H1 (cell line): ENCODE measurements around the gene GEMIN2. TPM values are rescaled to one million over a fixed set of nuclear protein-coding genes. Genes with fewer than 3 reads are reported as not detected.

ENCODE experiments used
- CTCF ChIA-PET: fragments of 300-600 bp; sonication (Branson Sonifier 250); formaldehyde crosslinking; loops from one replicate; lab custom pipeline; 2021; ENCODE audit not compliant: partially characterized antibody; lab: Charles Lee
- POLR2A ChIA-PET: fragments of 300-600 bp; sonication (Branson Sonifier 250); formaldehyde crosslinking; loops from one replicate; lab custom pipeline; 2021; ENCODE audit warnings: inconsistent platforms; ENCODE audit not compliant: partially characterized antibody; lab: Charles Lee
- DNase-seq, 2 experiments: peaks; one replicate each; pipeline versions ENCODE4 v3.0.0 to v3.0.0-alpha.2; 2010 to 2022; ENCODE audit warnings: low spot score in 2 of 2, low read depth in 1 of 2, mixed read lengths in 1 of 2
- FAIRE-seq: peaks from 2 replicates; lab custom pipeline; 2011; peaks lifted over from hg19 to GRCh38; lab: Jason Lieb, UNC
- H2AFZ ChIP-seq: 2 replicates; pipeline ENCODE4 v1.8.1; 2012; ENCODE audit warnings: low read length, inconsistent platforms
- H2AK5ac ChIP-seq: 2 replicates; pipeline ENCODE4 v1.6.1; 2013; ENCODE audit warnings: low read depth, low read length
- H2BK120ac ChIP-seq: replicated peaks from 2 replicates; pipeline ENCODE3; 2013; ENCODE audit warnings: low read depth, low read length, inconsistent platforms
- H2BK12ac ChIP-seq: 2 replicates; pipeline ENCODE4 v1.6.1; 2013; ENCODE audit warnings: low read depth, low read length
- H2BK15ac ChIP-seq: 2 replicates; pipeline ENCODE4 v1.6.1; 2013; ENCODE audit warnings: low read length
- H2BK20ac ChIP-seq: 2 replicates; pipeline ENCODE4 v1.6.1; 2013; ENCODE audit warnings: low read length
- H2BK5ac ChIP-seq: 2 replicates; pipeline ENCODE4 v1.6.1; 2013; ENCODE audit warnings: low read depth, low read length
- H3K14ac ChIP-seq: 2 replicates; pipeline ENCODE4 v1.6.1; 2013; ENCODE audit warnings: inconsistent platforms; ENCODE audit not compliant: insufficient read length
- H3K18ac ChIP-seq: 2 replicates; pipeline ENCODE4 v1.6.1; 2013; ENCODE audit warnings: low read length; ENCODE audit errors: extremely low read depth
- H3K23ac ChIP-seq: 2 replicates; pipeline ENCODE4 v1.6.1; 2013; ENCODE audit warnings: inconsistent platforms; ENCODE audit not compliant: insufficient read length
- H3K23me2 ChIP-seq: 2 replicates; pipeline ENCODE4 v1.6.1; 2013; ENCODE audit warnings: low read depth, low read length
- H3K27ac ChIP-seq: 2 replicates; pipeline ENCODE4 v1.6.1; 2011; ENCODE audit warnings: low read depth, low read length, inconsistent platforms
- H3K27me3 ChIP-seq, 4 experiments: replicated peaks in 1 of 4; 1 replicate in 1 of 4; 2 replicates in 3 of 4; pipeline versions ENCODE4 v1.6.1 to v1.8.1; 2011 to 2013; ENCODE audit warnings: low read length in 3 of 4, mild to moderate bottlenecking in 3 of 4, inconsistent platforms in 2 of 4, mixed read lengths in 2 of 4, moderate library complexity in 1 of 4; ENCODE audit not compliant: control insufficient read depth in 3 of 4, insufficient read depth in 3 of 4; ENCODE audit errors: extremely low read depth in 1 of 4
- H3K36me3 ChIP-seq, 4 experiments: 2 replicates each; pipeline versions ENCODE4 v1.6.1 to v1.8.1; 2011 to 2013; ENCODE audit warnings: mild to moderate bottlenecking in 4 of 4, low read length in 3 of 4, moderate library complexity in 2 of 4, control low read depth in 1 of 4, inconsistent platforms in 1 of 4; ENCODE audit not compliant: insufficient read depth in 4 of 4, control insufficient read depth in 2 of 4
- H3K4ac ChIP-seq: replicated peaks from 2 replicates; pipeline ENCODE3; 2013; ENCODE audit warnings: low read length, low read depth, mixed read lengths, inconsistent platforms; ENCODE audit not compliant: insufficient read length
- H3K4me1 ChIP-seq, 4 experiments: replicated peaks in 1 of 4; 1 replicate in 1 of 4; 2 replicates in 3 of 4; pipeline versions ENCODE4 v1.6.1 to v1.8.1; 2011 to 2013; ENCODE audit warnings: low read length in 3 of 4, inconsistent platforms in 2 of 4, mixed read lengths in 1 of 4; ENCODE audit not compliant: insufficient read depth in 4 of 4, control insufficient read depth in 3 of 4
- H3K4me2 ChIP-seq, 2 experiments: 2 replicates each; pipeline versions ENCODE4 v1.6.1 to v1.8.1; 2011 to 2013; ENCODE audit warnings: low read depth in 2 of 2, low read length in 2 of 2, control low read depth in 1 of 2, inconsistent platforms in 1 of 2, mild to moderate bottlenecking in 1 of 2; ENCODE audit not compliant: insufficient read depth in 1 of 2
- H3K4me3 ChIP-seq, 4 experiments: fragments of 200-600, 300-600 bp in 1 of 4; sonication (generic), shearing (Covaris generic), sonication (Bioruptor Twin) in 1 of 4; 2 replicates each; pipeline versions ENCODE4 v1.5.1 to v1.8.1; 2011 to 2016; ENCODE audit warnings: low read length in 4 of 4, low read depth in 3 of 4, control low read depth in 2 of 4, inconsistent platforms in 2 of 4, mild to moderate bottlenecking in 2 of 4, mixed read lengths in 1 of 4, moderate library complexity in 1 of 4; ENCODE audit not compliant: insufficient read depth in 2 of 4; ENCODE audit errors: extremely low read depth in 1 of 4
- H3K56ac ChIP-seq: replicated peaks from 2 replicates; pipeline ENCODE3; 2013; ENCODE audit warnings: low read depth, mild to moderate bottlenecking, mixed read lengths, low read length, inconsistent platforms; ENCODE audit not compliant: insufficient read length
- H3K79me1 ChIP-seq: 2 replicates; pipeline ENCODE4 v1.6.1; 2013; ENCODE audit warnings: low read depth, low read length, control low read depth
- H3K79me2 ChIP-seq, 2 experiments: 2 replicates each; pipeline versions ENCODE4 v1.6.1 to v1.8.1; 2012 to 2013; ENCODE audit warnings: low read length in 2 of 2, mild to moderate bottlenecking in 2 of 2, inconsistent platforms in 1 of 2; ENCODE audit not compliant: insufficient read depth in 2 of 2, control insufficient read depth in 1 of 2
- H3K9ac ChIP-seq, 4 experiments: replicated peaks in 1 of 4; 1 replicate in 1 of 4; 2 replicates in 3 of 4; pipeline versions ENCODE4 v1.6.1 to v1.8.1; 2011 to 2013; ENCODE audit warnings: low read depth in 3 of 4, low read length in 3 of 4, control low read depth in 2 of 4, mild to moderate bottlenecking in 2 of 4, moderate library complexity in 2 of 4, inconsistent platforms in 1 of 4; ENCODE audit errors: extremely low read depth in 1 of 4
- H3K9me3 ChIP-seq, 2 experiments: 2 replicates each; pipeline versions ENCODE4 v1.6.1 to v1.8.1; 2012 to 2013; ENCODE audit warnings: mild to moderate bottlenecking in 2 of 2, moderate library complexity in 2 of 2, control low read depth in 1 of 2, inconsistent platforms in 1 of 2, low read depth in 1 of 2, low read length in 1 of 2, mixed read lengths in 1 of 2; ENCODE audit not compliant: insufficient read depth in 2 of 2
- H4K20me1 ChIP-seq, 2 experiments: replicated peaks in 1 of 2; 2 replicates each; pipeline versions ENCODE3 to v1.8.1; 2011 to 2013; ENCODE audit warnings: inconsistent platforms in 2 of 2, low read length in 2 of 2, mild to moderate bottlenecking in 1 of 2; ENCODE audit not compliant: insufficient read depth in 2 of 2, control insufficient read depth in 1 of 2
- H4K5ac ChIP-seq: 2 replicates; pipeline ENCODE4 v1.6.1; 2013; ENCODE audit warnings: low read length, low read depth, mixed read lengths, inconsistent platforms; ENCODE audit not compliant: insufficient read length
- H4K8ac ChIP-seq: 2 replicates; pipeline ENCODE4 v1.8.0; 2013; ENCODE audit warnings: mild to moderate bottlenecking, moderate library complexity, low read length, inconsistent platforms; ENCODE audit not compliant: insufficient read depth; ENCODE audit errors: extremely low read depth
- H4K91ac ChIP-seq: replicated peaks from 2 replicates; pipeline ENCODE3; 2013; ENCODE audit warnings: low read length, mixed read lengths, inconsistent platforms; ENCODE audit not compliant: insufficient read length
- BCL11A ChIP-seq, 2 experiments: IDR thresholded peaks; one replicate each; pipeline ENCODE4 v1.6.1; 2011; ENCODE audit warnings: low read depth in 2 of 2, low read length in 2 of 2, mild to moderate bottlenecking in 2 of 2
- CBX8 ChIP-seq: fragments of 300-800, 300-1000 bp; sonication (generic); IDR thresholded peaks from 2 replicates; pipeline ENCODE4 v1.7.1; 2016; ENCODE audit warnings: low read depth, low read length, borderline replicate concordance
- EZH2 ChIP-seq: fragments of 200-600 bp; sonication (generic); IDR thresholded peaks from 2 replicates; pipeline ENCODE4 v1.7.1; 2012; ENCODE audit warnings: low read depth, mild to moderate bottlenecking, moderate library complexity, low read length, inconsistent platforms; ENCODE audit not compliant: severe bottlenecking
- GABPA ChIP-seq: IDR thresholded peaks from 2 replicates; pipeline ENCODE4 v1.6.1; 2011; ENCODE audit warnings: mild to moderate bottlenecking, low read length, moderate library complexity, borderline replicate concordance; ENCODE audit not compliant: insufficient read depth
- JUN ChIP-seq: IDR thresholded peaks from 2 replicates; pipeline ENCODE4 v1.6.1; 2011; ENCODE audit warnings: low read depth, mild to moderate bottlenecking, improper control_type of control experiment, low read length
- KDM1A ChIP-seq: fragments of 200-600, 300-600 bp; sonication (generic); IDR thresholded peaks from 2 replicates; pipeline ENCODE4 v1.7.1; 2016; ENCODE audit warnings: mild to moderate bottlenecking, low read length, borderline replicate concordance
- RNF2 ChIP-seq: fragments of 200-900, 300-1000 bp; sonication (generic); IDR thresholded peaks from 2 replicates; pipeline ENCODE4 v1.7.1; 2016; ENCODE audit warnings: borderline replicate concordance, low read depth, mild to moderate bottlenecking, antibody characterized with exemption, low read length; ENCODE audit not compliant: poor library complexity, severe bottlenecking; ENCODE audit errors: missing control alignments
- SIN3A ChIP-seq, 2 experiments: IDR thresholded peaks in 1 of 2; conservative IDR thresholded peaks in 1 of 2; 2 replicates each; pipeline ENCODE4 v1.6.1; 2011 to 2012; ENCODE audit warnings: low read length in 2 of 2, improper control_type of control experiment in 1 of 2, low read depth in 1 of 2, mild to moderate bottlenecking in 1 of 2
- SIX5 ChIP-seq: IDR thresholded peaks from 2 replicates; pipeline ENCODE4 v1.6.1; 2011; ENCODE audit warnings: mild to moderate bottlenecking, low read depth, low read length
- WGBS, 2 experiments: shearing (Covaris generic) in 1 of 2; methylation state at CpG; one replicate each; pipeline versions ENCODE4 v1.1.6 to v1.1.7; 2013 to 2015; ENCODE audit warnings: low lambda C conversion rate in 2 of 2, mixed read lengths in 2 of 2, inconsistent platforms in 1 of 2, low coverage in 1 of 2, missing lambda C conversion rate in 1 of 2; ENCODE audit not compliant: insufficient replicate concordance in 2 of 2, insufficient coverage in 1 of 2, insufficient read length in 1 of 2; ENCODE audit errors: extremely low coverage in 1 of 2, missing lambda C conversion rate in 1 of 2; 5-methylcytosine and 5-hydroxymethylcytosine counted together
- polyA plus RNA-seq, 7 experiments: library from polyadenylated mRNA; depleted of rRNA in 3 of 7; stranded (reverse) in 5 of 7; unstranded in 2 of 7; fragments of >200 nt in 5 of 7; fragments of 200-250 nt in 2 of 7; gene quantifications; 1 replicate in 5 of 7; 2 replicates in 1 of 7; 4 replicates in 1 of 7; pipeline versions ENCODE4 v1.2.1 to v1.2.3, GENCODE V29; 2011 to 2013; ENCODE audit warnings: missing spikeins in 2 of 7, mixed read lengths in 2 of 7
- total RNA-seq: library from RNA; stranded (reverse); fragmentation: NEBNext Ultra II Directional; extraction: Animal tissue kit (Norgen Biotek cat#: 25700); gene quantifications from 2 replicates; pipeline ENCODE4 v1.2.1, GENCODE V29; 2021

Gene GEMIN2
- total and polyA plus RNA-seq, 2 of the 8 experiments (the other 6 are each of a cell fraction or from before 2014, with no cell fraction given), result 29.1 to 30.8 TPM

DNA sequence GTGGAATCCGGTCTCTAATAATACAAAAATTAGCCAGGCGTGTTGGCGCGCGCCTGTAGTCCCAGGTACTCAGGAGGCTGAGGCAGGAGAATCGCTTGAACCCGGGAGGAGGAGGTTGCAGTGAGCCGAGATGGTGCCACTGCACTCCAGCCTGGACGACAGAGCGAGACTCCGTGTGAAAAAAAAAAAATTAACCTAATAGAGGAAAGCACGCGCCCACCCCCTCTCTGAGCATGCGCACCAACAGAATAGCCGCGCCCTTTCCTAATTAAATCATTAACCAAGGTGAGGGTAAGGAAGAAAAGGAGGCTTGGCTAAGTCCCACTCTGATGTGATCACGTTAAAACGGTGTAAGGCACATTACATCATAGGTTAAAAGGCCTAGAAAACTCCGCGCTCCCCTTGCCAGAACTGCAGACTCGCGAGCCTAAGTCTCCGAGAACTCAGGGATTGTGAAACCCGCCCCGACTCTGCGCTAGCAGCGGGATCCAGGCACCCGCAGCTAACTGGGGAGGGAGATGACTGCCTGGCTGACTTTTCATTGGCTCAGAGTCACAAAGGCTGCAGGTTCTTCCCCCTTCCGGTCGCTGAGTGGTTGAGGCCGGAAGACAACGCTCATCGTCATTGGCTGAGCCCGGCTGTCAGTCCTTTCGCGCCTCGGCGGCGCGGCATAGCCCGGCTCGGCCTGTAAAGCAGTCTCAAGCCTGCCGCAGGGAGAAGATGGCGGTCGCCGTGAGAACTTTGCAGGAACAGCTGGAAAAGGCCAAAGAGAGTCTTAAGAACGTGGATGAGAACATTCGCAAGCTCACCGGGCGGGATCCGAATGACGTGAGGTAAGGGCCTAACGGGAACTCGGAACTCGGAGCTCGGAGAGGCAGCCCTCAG lies 60.7 kb downstream of the GEMIN2 start, which contains the start of gene PNN:
TSS of gene PNN (plus strand) at position 695 of the 885 bp plus-strand sequence. CDS start at position 721, 26 bp downstream.
- DNase-seq (peak; percentile 91 to 97), FAIRE-seq (peak; percentile 81)
- Histone ChIP-seq H3K18ac (peak within 1 kb of the TSS; percentile 99), H2BK5ac (peak within 1 kb of the TSS; percentile 99), H4K20me1 (peaks cover 2% of the 10 kb centered on the region in 2 experiments), H3K23ac (no peak within 1 kb of the TSS), H3K4me1 (peaks cover 3 to 6% (median 5%) of the 10 kb centered on the region in 4 experiments; a peak in 6 of 7 replicates), H3K27me3 (no peaks in the 10 kb centered on the region), H2BK12ac (peak within 1 kb of the TSS; percentile 85; the same call in 1 of the 2 replicates), H2BK20ac (no peak within 1 kb of the TSS), H3K9ac (peak within 1 kb of the TSS; percentile 95 to 99 (median 99)), H4K5ac (peak within 1 kb of the TSS; percentile 97), H3K79me1 (no peaks in the 10 kb centered on the region; the same call in 1 of the 2 replicates), H3K56ac (peak within 1 kb of the TSS; percentile 80), H3K27ac (peak within 1 kb of the TSS; percentile 95), H2BK120ac (no peak within 1 kb of the TSS), H2AFZ (no peak within 1 kb of the TSS), H3K23me2 (peaks cover 4% of the 10 kb centered on the region; the same call in 1 of the 2 replicates), H3K79me2 (peaks cover 8 to 37% of the 10 kb centered on the region in 2 experiments), H3K36me3 (peaks cover 23 to 41% (median 32%) of the 10 kb centered on the region in 4 experiments), H2BK15ac (0 out of 2 replicates have a peak within 1 kb of the TSS, but pooled peaks have one; percentile 36), H4K91ac (peak within 1 kb of the TSS; percentile 78), H4K8ac (peak within 1 kb of the TSS; percentile 99; the same call in 1 of the 2 replicates), H3K4ac (peak within 1 kb of the TSS; percentile 82), H2AK5ac (peak within 1 kb of the TSS; percentile 87; the same call in 1 of the 2 replicates), H3K4me2 (peak within 1 kb of the TSS; percentile 69 to 79), H3K4me3 (peak within 1 kb of the TSS; percentile 88 to 97 (median 94)), H3K9me3 (no peaks in the 10 kb centered on the region), H3K14ac (no peak within 1 kb of the TSS)
- ChIA-PET POLR2A (interaction anchor here (0.6 to 6.6 kb wide), 28 partner anchors 10 to 192 kb away, joined by 3 to 219 read pairs (median 4); partner anchors contain the start of gene SEC23A), CTCF (interaction anchor here (0.6 kb wide), 1 partner anchor 70 kb away, joined by 4 read pairs; no protein-coding TSS in a partner anchor)
- 5% methylated on average over 55 of the region's 56 CpGs; no CpG with 5 or more reads in 1 of the 2 experiments for WGBS, 2 experiments
- TF ChIP-seq KDM1A (peak; percentile 75; the same call in 1 of the 2 replicates), SIN3A (conservative IDR thresholded peaks at IDR 0.05 in 1 of 2, IDR thresholded peaks at IDR 0.05 in 1 of 2; ENCODE audit: low read depth in 1 of 2, low read length in 2 of 2) (0 out of 4 replicates have a peak, but pooled peaks have one; percentile 52 to 59), EZH2 (no peak), JUN (no peak), GABPA (peak; percentile 49; the same call in 1 of the 2 replicates), CBX8 (no peak), RNF2 (no peak), BCL11A (IDR thresholded peaks at IDR 0.05; ENCODE audit: low read depth in 2 of 2, low read length in 2 of 2) (no peak), SIX5 (peak; percentile 42)
